NCI-H2171 (cell line): ENCODE results near the gene AKR1B1.

ENCODE experiments used
- DNase-seq: peaks from one replicate; lab custom pipeline; 2025; lab: John Stamatoyannopoulos, UW

Gene AKR1B1

GRCh38 chr7:134444198-134444960, 14.5 kb downstream of the AKR1B1 start:
- no peak for DNase-seq

- DNase-seq = no peak
Measured at GRCh38 chr7:134443396-134444070, 15.4 kb downstream of the AKR1B1 start.

- no peak for DNase-seq
Measured at GRCh38 chr7:134442441-134443220, 16.3 kb downstream of the AKR1B1 start.

GRCh38 chr7:134441264-134441663, 17.6 kb downstream of the AKR1B1 start:
- DNase-seq = no peak

- no peak for DNase-seq
Measured at GRCh38 chr7:134440476-134440875, 18.4 kb downstream of the AKR1B1 start.

- no peak for DNase-seq
Measured at GRCh38 chr7:134440067-134440466, 18.8 kb downstream of the AKR1B1 start.

- DNase-seq = no peak
Measured at GRCh38 chr7:134438946-134439345, 20.0 kb downstream of the AKR1B1 start.

- no peak for DNase-seq
Measured at GRCh38 chr7:134435161-134435920, 23.6 kb downstream of the AKR1B1 start.

- DNase-seq = peak; percentile 1
Measured at GRCh38 chr7:134434701-134435100, 24.2 kb downstream of the AKR1B1 start.

- DNase-seq = no peak
Measured at GRCh38 chr7:134433430-134433829, 25.5 kb downstream of the AKR1B1 start.

- DNase-seq = peak; percentile 76
Measured at GRCh38 chr7:134432296-134433152, 26.4 kb downstream of the AKR1B1 start.

GRCh38 chr7:134431815-134432214, 27.1 kb downstream of the AKR1B1 start:
- DNase-seq = peak; percentile 10

- DNase-seq = no peak
Measured at GRCh38 chr7:134429481-134429880, 29.4 kb downstream of the AKR1B1 start.

- no peak for DNase-seq
Measured at GRCh38 chr7:134428942-134429341, 30.0 kb downstream of the AKR1B1 start.

GRCh38 chr7:134427896-134428295, 31.0 kb downstream of the AKR1B1 start:
- DNase-seq = no peak

- no peak for DNase-seq
Measured at GRCh38 chr7:134425777-134426176, 33.1 kb downstream of the AKR1B1 start.

GRCh38 chr7:134422638-134423037, 36.3 kb downstream of the AKR1B1 start:
- no peak for DNase-seq

- no peak for DNase-seq
Measured at GRCh38 chr7:134422008-134422407, 36.9 kb downstream of the AKR1B1 start.

GRCh38 chr7:134420424-134421125, 38.3 kb downstream of the AKR1B1 start:
- peak; percentile 25 for DNase-seq

- DNase-seq = no peak
Measured at GRCh38 chr7:134419875-134420274, 39.0 kb downstream of the AKR1B1 start.
